H9 (cell line): ENCODE measurements around the gene ZMYM2. TPM values are rescaled to one million over a fixed set of nuclear protein-coding genes. Genes with fewer than 3 reads are reported as not detected.
A peak's percentile ranks its signal among the peaks of the same experiment; 100 is the strongest.

Experiments used
- DNase-seq: peaks from one replicate; pipeline ENCODE4 v3.0.0-alpha.2; 2017
- H2AFZ ChIP-seq: one replicate; pipeline ENCODE4 v1.6.1; 2013; ENCODE audit warnings: mild to moderate bottlenecking, low read length, control low read depth, moderate library complexity
- H2AK5ac ChIP-seq: 2 replicates; pipeline ENCODE4 v1.6.1; 2013; ENCODE audit warnings: low read length, control low read depth, mixed read lengths; ENCODE audit not compliant: insufficient read length
- H2BK120ac ChIP-seq: one replicate; pipeline ENCODE4 v1.6.1; 2013; ENCODE audit warnings: low read depth, mild to moderate bottlenecking, low read length, control low read depth, inconsistent platforms; ENCODE audit not compliant: poor library complexity, severe bottlenecking
- H2BK12ac ChIP-seq: 2 replicates; pipeline ENCODE4 v1.6.1; 2013; ENCODE audit warnings: low read length, control low read depth, mixed read lengths, low read depth; ENCODE audit not compliant: insufficient read length
- H2BK15ac ChIP-seq: 2 replicates; pipeline ENCODE4 v1.6.1; 2013; ENCODE audit warnings: low read depth, low read length, control low read depth
- H2BK20ac ChIP-seq: one replicate; pipeline ENCODE4 v1.6.1; 2013; ENCODE audit warnings: low read depth, mild to moderate bottlenecking, low read length, control low read depth, inconsistent platforms; ENCODE audit not compliant: poor library complexity, severe bottlenecking
- H2BK5ac ChIP-seq: 2 replicates; pipeline ENCODE4 v1.6.1; 2013; ENCODE audit warnings: low read length, control low read depth, mixed read lengths; ENCODE audit not compliant: insufficient read length
- H3K14ac ChIP-seq: 2 replicates; pipeline ENCODE4 v1.6.1; 2013; ENCODE audit warnings: low read length, control low read depth; ENCODE audit not compliant: insufficient read depth
- H3K18ac ChIP-seq: 2 replicates; pipeline ENCODE4 v1.6.1; 2013; ENCODE audit warnings: low read depth, mild to moderate bottlenecking, mixed read lengths, low read length, control low read depth; ENCODE audit not compliant: insufficient read length
- H3K23ac ChIP-seq: 2 replicates; pipeline ENCODE4 v1.6.1; 2013; ENCODE audit warnings: low read length, control low read depth, mixed read lengths, low read depth; ENCODE audit not compliant: insufficient read length
- H3K23me2 ChIP-seq: 2 replicates; pipeline ENCODE4 v1.6.1; 2013; ENCODE audit warnings: low read depth, mild to moderate bottlenecking, mixed read lengths, low read length, control low read depth; ENCODE audit not compliant: insufficient read length, poor library complexity, severe bottlenecking
- H3K27ac ChIP-seq: 2 replicates; pipeline ENCODE4 v1.5.1; 2013; ENCODE audit warnings: low read length, control low read depth, mixed read lengths, low read depth; ENCODE audit not compliant: insufficient read length
- H3K27me3 ChIP-seq: 2 replicates; pipeline ENCODE4 v1.6.1; 2013; ENCODE audit warnings: low read length, control low read depth, inconsistent platforms; ENCODE audit not compliant: insufficient read depth
- H3K4ac ChIP-seq: 2 replicates; pipeline ENCODE4 v1.6.1; 2013; ENCODE audit warnings: low read depth, mild to moderate bottlenecking, control low read depth, inconsistent platforms, low read length, moderate library complexity
- H3K4me1 ChIP-seq: 2 replicates; pipeline ENCODE4 v1.6.1; 2013; ENCODE audit warnings: low read length, control low read depth, inconsistent platforms; ENCODE audit not compliant: insufficient read depth
- H3K4me2 ChIP-seq: 2 replicates; pipeline ENCODE4 v1.6.1; 2013; ENCODE audit warnings: low read length, control low read depth, mixed read lengths; ENCODE audit not compliant: insufficient read length, insufficient read depth
- H3K56ac ChIP-seq: 2 replicates; pipeline ENCODE4 v1.6.1; 2013; ENCODE audit warnings: low read depth, mild to moderate bottlenecking, mixed read lengths, low read length, control low read depth; ENCODE audit not compliant: insufficient read length
- H3K79me1 ChIP-seq: 2 replicates; pipeline ENCODE4 v1.6.1; 2013; ENCODE audit warnings: low read depth, mild to moderate bottlenecking, moderate library complexity, low read length, control low read depth, inconsistent platforms; ENCODE audit not compliant: insufficient read depth, poor library complexity, severe bottlenecking
- H3K79me2 ChIP-seq: 2 replicates; pipeline ENCODE4 v1.6.1; 2013; ENCODE audit warnings: low read length, control low read depth, inconsistent platforms; ENCODE audit not compliant: insufficient read depth
- H3K9ac ChIP-seq: 2 replicates; pipeline ENCODE4 v1.6.1; 2013; ENCODE audit warnings: low read length, control low read depth, mixed read lengths; ENCODE audit not compliant: insufficient read length; ENCODE audit errors: extremely low read depth
- H3K9me3 ChIP-seq: one replicate; pipeline ENCODE4 v1.6.1; 2013; ENCODE audit warnings: low read depth, low read length, inconsistent platforms; ENCODE audit not compliant: control insufficient read depth
- H3T11ph ChIP-seq: one replicate; pipeline ENCODE4 v1.6.1; 2013; ENCODE audit warnings: mild to moderate bottlenecking, low read length, control low read depth, inconsistent platforms
- H4K20me1 ChIP-seq: one replicate; pipeline ENCODE4 v1.6.1; 2013; ENCODE audit not compliant: control insufficient read depth, insufficient read length, insufficient read depth
- H4K5ac ChIP-seq: 2 replicates; pipeline ENCODE4 v1.6.1; 2013; ENCODE audit warnings: low read depth, mild to moderate bottlenecking, mixed read lengths, low read length, control low read depth; ENCODE audit not compliant: insufficient read length
- H4K8ac ChIP-seq: replicated peaks from 2 replicates; pipeline ENCODE4 v1.6.1; 2013; ENCODE audit warnings: low read length, control low read depth, mixed read lengths, low read depth; ENCODE audit not compliant: insufficient read length
- H4K91ac ChIP-seq: 2 replicates; pipeline ENCODE4 v1.6.1; 2013; ENCODE audit warnings: low read depth, mild to moderate bottlenecking, moderate library complexity, mixed read lengths, low read length, control low read depth; ENCODE audit not compliant: insufficient read length
- H3K27ac Mint-ChIP-seq, 3 experiments: 2 replicates in 2 of 3; 3 replicates in 1 of 3; pipeline ENCODE4 v1.8.0; 2020 to 2021; ENCODE audit warnings: mixed read lengths in 3 of 3, mild to moderate bottlenecking in 1 of 3, moderate library complexity in 1 of 3
- H3K27me3 Mint-ChIP-seq: 2 replicates; pipeline ENCODE4 v1.8.0; 2021; ENCODE audit warnings: low read depth, mild to moderate bottlenecking, moderate library complexity, mixed read lengths
- H3K36me3 Mint-ChIP-seq, 3 experiments: 2 replicates in 2 of 3; 3 replicates in 1 of 3; pipeline ENCODE4 v1.8.0; 2020 to 2021; ENCODE audit warnings: low read depth in 3 of 3, mixed read lengths in 3 of 3; ENCODE audit not compliant: insufficient read depth in 1 of 3
- H3K4me1 Mint-ChIP-seq, 2 experiments: 2 replicates each; pipeline ENCODE4 v1.8.0; 2020; ENCODE audit warnings: mixed read lengths in 2 of 2
- H3K4me3 Mint-ChIP-seq, 2 experiments: 2 replicates in 1 of 2; 3 replicates in 1 of 2; pipeline ENCODE4 v1.8.0; 2020 to 2021; ENCODE audit warnings: mild to moderate bottlenecking in 2 of 2, mixed read lengths in 2 of 2, moderate library complexity in 1 of 2
- H3K9me3 Mint-ChIP-seq, 2 experiments: 2 replicates in 1 of 2; 3 replicates in 1 of 2; pipeline ENCODE4 v1.8.0; 2020; ENCODE audit warnings: mild to moderate bottlenecking in 2 of 2, mixed read lengths in 2 of 2, moderate library complexity in 1 of 2
- CTCF ChIP-seq: fragments of 200-600 bp; sonication (generic); conservative IDR thresholded peaks from 3 replicates; pipeline ENCODE4 v1.8.0; 2021; ENCODE audit warnings: antibody characterized with exemption, mild to moderate bottlenecking
- WGBS: extraction: QIAGEN DNeasy Blood & Tissue Kit; methylation state at CpG from one replicate; pipeline ENCODE4 v1.1.7; 2013; ENCODE audit warnings: missing lambda C conversion rate, low lambda C conversion rate, mixed read lengths; ENCODE audit not compliant: insufficient read length; ENCODE audit errors: extremely low coverage; 5-methylcytosine and 5-hydroxymethylcytosine counted together
- total RNA-seq: library from RNA; stranded (reverse); gene quantifications from 2 replicates; pipeline ENCODE4 v1.2.1, GENCODE V29; 2021

Gene ZMYM2
- total RNA-seq, 1 experiment from 2014 or later = 173 TPM

- Histone ChIP-seq H3K4ac (no peak overlapping the region), H3K18ac (no peak overlapping the region), H3K4me2 (peak overlapping the region; percentile 49), H3K27me3 (no peaks in the 10 kb centered on the region), H3K4me1 (no peaks in the 10 kb centered on the region), H4K8ac (no peak overlapping the region), H3K79me2 (peaks cover 28% of the 10 kb centered on the region; the same call in 1 of the 2 replicates), H2AFZ (no peak overlapping the region), H2BK12ac (no peak overlapping the region), H3K27ac (no peak overlapping the region), H3K9ac (no peak overlapping the region), H2BK20ac (no peak overlapping the region), H3K79me1 (peaks cover 4% of the 10 kb centered on the region), H2BK120ac (no peak overlapping the region), H2AK5ac (no peak overlapping the region), H4K20me1 (no peaks in the 10 kb centered on the region), H3K14ac (no peak overlapping the region), H4K91ac (no peak overlapping the region), H3T11ph (no peak overlapping the region), H3K23ac (no peak overlapping the region), H2BK15ac (no peak overlapping the region), H3K23me2 (peaks cover 6% of the 10 kb centered on the region), H3K56ac (no peak overlapping the region), H4K5ac (no peak overlapping the region), H3K9me3 (no peaks in the 10 kb centered on the region), H2BK5ac (no peak overlapping the region)
- no CpG with 5 or more reads among the region's 2 CpGs for WGBS
- no peak for DNase-seq
- Mint-ChIP-seq H3K27me3 (peaks cover 3% of the 10 kb centered on the region), H3K4me3 (peak overlapping the region; percentile 95 to 98), H3K27ac (0 out of 7 replicates have a peak overlapping the region, but pooled peaks of 1 of the 3 experiments have one; percentile 76), H3K4me1 (peaks cover 21 to 29% of the 10 kb centered on the region in 2 experiments), H3K36me3 (peaks cover 31 to 46% (median 38%) of the 10 kb centered on the region in 3 experiments; a peak in 6 of 7 replicates), H3K9me3 (peaks cover 0 to 6% of the 10 kb centered on the region in 2 experiments; a peak in 3 of 5 replicates)
- TF ChIP-seq CTCF = no peak
Measured at GRCh38 chr13:19960653-19960976, 2.1 kb downstream of the ZMYM2 start.
